Brain pericyte (primary cell): ENCODE data around the gene PRKCE.
"Not testable (repeated sequence)": the region's sequence is repeated elsewhere in the genome, so short reads cannot be mapped to it uniquely, and the experiment has no call there.

Experiments used
- DNase-seq: peaks from one replicate; pipeline ENCODE4 v3.0.0-alpha.2; 2012; ENCODE audit warnings: low read depth, low spot score

PRKCE gene

GRCh38 chr2:45669032-45669486 lies 17.6 kb downstream of the PRKCE start:
- no peak for DNase-seq

GRCh38 chr2:45670646-45671045 lies 19.2 kb downstream of the PRKCE start:
- no peak for DNase-seq

- no peak for DNase-seq
Measured at GRCh38 chr2:45672138-45672537, 20.7 kb downstream of the PRKCE start.

DNA sequence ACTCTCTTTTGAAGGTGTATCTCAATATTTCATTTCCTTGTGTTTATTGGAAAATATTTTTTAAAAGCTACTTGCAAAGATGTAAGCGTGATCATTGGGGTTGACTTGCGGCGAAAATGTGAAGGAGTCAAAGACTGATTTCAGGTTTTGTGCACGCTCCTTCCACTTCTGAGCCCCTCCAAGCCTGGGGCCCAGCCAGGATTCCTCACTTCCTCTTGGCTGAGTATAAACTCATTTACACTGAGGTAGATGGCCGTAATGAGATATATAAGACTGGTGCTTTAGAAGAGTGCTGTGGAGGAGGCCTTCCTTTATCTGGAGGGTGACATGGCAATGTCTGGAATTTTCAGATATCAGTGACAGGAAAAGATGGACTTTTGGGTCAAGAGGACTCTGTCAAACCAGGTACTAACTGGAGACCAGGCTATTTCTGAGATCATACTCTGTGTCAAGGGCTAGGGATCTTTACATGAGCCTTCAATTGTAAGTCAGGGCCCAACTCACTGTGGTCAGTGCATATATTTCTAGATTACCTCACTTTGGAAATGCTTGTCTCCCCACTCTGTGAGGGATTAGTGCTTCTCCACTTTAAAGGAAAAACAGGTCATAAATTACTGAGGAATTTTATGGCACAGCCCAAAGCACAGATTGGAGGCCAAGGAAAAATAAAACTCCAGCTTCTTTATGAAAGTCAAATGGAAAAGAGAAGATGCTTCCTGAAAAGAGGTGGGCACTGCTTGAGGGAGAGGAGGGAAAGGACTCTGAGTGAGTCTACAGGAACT lies 22.8 kb downstream of the PRKCE start:
- no peak for DNase-seq

GRCh38 chr2:45675263-45675812 lies 23.9 kb downstream of the PRKCE start:
- DNase-seq: no peak

GRCh38 chr2:45676088-45676487 lies 24.6 kb downstream of the PRKCE start:
- no peak for DNase-seq

DNA sequence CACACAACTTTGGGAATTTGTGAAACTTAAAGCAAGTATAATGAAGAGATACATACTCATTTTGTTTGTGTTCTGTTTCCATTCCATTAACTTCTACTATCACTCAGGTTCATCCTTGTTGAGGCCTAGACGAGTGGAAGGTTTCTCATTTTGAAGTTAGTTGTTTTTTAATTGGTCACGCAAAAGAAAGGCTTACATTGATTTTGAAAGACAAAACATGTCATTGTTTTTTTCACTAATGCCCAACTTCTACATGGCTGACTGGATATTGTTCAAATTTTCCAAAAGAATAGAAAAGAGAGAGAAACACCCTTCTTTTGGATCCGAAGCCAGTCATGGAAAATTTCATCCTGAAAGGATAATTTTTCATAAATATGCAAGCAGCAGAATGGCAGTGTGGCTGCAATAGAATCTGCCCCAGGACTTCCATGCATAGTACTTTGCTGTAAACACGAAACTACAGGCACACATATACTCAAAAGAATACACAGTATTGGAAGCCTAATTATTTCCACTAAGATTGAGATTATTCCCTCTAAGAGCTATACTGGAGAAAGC lies 27.4 kb downstream of the PRKCE start:
- DNase-seq: no peak

DNA sequence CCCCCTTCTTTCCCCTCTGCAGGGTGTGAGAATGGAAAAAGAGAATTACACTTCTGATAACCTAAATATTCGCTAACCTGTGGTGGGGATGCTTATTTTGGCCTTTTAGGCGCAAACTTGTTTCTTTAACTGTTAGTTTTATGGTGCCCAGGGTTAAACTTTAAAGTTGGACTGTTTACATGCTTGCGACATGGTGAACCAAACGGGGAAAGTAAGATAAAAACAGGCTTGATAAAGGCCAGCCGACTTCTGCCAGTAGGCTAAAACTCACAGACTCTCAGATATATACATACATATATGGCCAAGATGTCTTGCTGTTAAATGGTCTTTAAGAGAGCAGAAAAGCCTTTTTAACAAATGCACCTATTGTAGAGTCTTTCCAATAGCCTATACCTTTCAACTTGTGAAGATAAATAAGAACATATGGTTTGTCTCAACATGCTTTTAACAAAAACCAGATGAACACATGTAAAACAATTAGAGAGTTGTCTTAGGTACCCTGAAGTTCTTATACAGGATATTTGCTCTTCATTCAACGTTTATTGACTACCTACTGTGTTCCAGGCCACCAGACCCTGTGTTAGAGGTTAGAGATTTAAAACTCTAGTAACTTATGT lies 29.0 kb downstream of the PRKCE start:
- no peak for DNase-seq

- DNase-seq: no peak
Measured at GRCh38 chr2:45681675-45682074, 30.2 kb downstream of the PRKCE start.

GRCh38 chr2:45683292-45683691 lies 31.8 kb downstream of the PRKCE start:
- DNase-seq: no peak

GRCh38 chr2:45684756-45685155 lies 33.3 kb downstream of the PRKCE start:
- DNase-seq: no peak

DNA sequence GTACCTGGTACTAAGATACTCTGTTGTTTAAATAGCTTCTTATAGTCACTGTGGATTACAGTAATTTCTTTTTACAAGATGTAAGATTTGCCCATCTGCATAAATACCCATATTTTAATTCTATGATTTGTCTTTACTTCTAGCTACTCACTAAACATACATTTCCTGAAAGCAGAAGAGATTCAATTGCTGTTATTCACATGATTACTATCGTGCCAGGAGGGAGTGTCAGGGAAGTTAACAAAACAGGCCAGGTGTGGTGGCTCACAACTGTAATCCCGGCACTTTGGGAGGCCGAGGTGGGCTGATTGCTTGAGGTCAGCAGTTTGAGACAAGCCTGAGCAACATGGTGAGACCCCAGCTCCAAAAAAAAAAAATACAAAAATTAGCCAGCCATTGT lies 33.8 kb downstream of the PRKCE start:
- no peak for DNase-seq

DNA sequence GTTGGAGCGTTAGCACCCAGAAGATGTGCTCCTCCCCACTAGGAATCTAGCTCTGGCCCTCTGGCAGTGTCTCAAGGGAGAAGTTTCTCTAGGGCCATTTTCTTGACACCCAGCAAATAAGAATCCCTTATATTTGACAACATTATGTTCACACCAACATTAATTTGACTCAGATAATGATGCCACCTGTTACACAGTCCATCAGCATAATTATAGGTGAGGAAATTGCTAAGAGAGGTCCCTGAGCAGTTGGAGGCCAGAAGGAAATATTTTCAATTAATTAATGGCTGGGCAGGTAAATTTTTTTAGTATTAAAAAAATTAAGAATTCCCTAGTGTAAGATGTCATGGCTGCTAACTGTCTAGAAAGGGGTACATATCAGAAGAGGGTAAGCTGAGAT lies 36.5 kb downstream of the PRKCE start:
- DNase-seq: no peak

DNA sequence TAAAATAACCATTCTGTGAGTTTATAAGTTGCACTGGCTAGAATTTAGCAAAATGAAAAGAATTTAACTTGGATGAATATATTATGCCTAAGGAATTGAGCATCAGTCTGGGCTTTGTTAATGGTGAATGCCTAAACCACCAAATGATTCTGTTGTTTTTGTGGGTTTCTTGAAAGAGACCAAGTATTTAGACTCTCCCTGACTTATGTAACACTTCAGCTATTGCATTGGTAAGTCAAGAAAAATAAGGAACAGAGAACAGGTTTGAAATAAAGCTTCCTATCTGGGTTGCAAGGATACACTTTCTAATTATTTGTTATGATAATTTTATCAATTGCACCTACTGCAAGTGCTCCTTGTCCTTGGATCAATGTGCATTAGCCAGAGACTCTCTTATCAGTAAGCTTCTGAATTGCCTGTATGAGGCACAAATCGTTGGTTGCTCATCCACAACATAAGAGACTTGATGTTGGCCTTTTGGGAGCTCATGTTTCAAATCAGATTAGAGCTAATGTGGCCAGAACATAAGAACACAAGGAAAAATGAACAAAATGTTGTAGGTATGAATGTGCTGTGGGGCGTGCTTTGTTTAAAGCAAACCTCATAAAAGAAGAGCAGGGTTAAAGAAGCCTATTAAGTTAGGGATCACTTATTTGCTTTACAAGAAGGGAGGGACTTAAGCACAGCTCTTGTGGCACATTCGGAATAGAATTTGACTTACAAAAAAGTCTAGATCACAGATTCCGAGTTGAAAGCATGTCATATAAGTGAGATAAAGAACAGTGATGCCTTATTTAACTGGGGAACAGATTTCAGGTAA lies 37.2 kb downstream of the PRKCE start:
- DNase-seq: no peak

- DNase-seq: no peak
Measured at GRCh38 chr2:45690231-45690630, 38.8 kb downstream of the PRKCE start.

DNA sequence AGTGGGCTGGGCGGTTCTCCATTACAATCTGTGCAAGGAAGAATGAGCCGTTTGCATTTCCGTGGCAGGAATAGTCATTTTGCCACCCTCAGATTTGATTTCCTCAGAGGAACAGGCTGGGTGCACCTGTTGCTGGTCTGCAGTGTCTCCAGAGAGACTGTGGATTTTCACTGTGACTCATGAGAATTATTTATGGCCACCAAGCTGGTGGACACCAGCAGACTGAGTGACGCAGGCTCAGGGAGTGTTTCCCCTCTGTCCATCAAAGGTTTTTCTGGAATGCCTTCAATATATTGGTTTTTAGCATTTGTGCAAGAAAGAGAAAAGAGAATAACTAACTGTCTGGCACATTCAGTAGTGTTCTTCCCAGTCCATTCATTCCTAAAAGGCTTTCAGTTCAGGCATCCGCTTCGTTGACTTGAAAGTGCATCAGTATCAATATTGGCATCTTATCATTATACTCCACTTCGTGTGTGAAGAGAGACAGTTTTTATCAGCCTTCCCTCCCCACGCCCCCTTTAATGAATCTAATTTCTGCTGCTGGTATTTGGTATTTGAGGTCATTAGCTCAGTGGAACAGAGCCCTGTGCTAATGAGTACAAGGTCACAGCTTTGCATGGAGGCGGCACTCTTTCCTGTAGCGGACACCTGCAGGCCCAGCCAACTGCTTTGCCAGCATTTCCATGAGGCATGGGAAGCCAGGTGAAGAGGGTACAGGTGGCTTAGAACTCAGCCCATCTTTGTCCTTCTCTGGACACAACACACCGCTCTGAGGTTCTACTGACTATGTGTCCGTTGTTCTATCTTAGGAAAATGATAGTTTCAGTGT lies 39.9 kb downstream of the PRKCE start:
- DNase-seq: no peak

DNA sequence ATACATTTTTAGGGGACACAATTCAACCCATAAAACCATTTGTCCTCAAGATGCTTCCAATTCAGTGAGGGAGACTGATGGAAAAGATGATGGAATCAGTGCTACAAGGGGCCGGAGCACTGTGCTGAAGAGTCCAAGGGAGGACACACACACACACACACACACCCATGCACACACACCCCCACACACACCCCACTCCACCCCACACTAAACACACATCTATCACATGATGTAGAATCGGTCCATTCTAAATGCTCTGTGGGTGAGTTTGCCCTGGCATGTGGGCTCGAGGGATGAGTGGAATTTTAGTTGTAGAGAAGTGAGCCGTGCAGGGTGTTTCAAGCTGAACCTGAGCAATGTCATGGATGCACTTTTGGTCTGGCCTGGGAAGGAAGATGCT lies 41.1 kb downstream of the PRKCE start:
- DNase-seq: no peak

GRCh38 chr2:45695480-45696007 lies 44.1 kb downstream of the PRKCE start:
- DNase-seq: not testable (repeated sequence)

DNA sequence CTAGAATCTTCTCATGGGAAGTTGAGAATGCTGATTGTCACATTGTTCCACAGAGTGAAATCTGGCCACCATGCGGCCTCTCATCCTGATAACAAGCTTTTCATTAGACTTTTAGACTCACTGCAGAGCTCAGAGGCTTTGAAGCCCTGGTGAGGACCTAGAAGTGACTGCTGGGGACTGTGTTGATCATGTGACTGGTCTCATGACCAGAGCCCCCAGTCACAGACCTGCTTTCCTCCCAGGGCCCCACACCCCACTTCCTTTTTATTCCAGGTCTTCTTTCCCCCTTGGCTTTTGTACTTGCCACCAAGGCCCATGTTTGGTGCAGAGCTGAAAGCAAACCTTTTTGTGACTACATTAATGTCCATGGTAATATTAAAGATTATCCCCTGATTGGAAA lies 45.2 kb downstream of the PRKCE start:
- DNase-seq: no peak

DNA sequence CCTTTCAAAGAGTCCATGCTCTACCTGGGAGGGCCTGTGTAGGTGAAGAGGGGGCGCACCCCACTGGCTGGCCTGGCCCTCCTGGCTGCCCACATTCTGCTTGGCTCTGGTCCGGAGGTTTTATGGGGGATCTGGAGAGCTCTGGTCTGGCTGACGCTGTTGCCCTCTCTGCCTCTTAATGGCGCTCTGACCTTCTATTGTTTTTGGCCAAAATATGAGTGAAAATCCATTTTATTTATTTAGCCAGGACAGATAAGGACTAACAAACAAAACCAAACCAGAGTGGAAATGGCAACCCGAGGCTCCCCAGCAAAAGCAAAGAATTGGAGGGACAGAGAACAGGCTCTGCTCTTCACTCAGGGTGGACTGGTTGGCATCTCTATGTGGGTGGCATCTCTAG lies 45.7 kb downstream of the PRKCE start:
- DNase-seq: no peak

GRCh38 chr2:45698554-45698953 lies 47.1 kb downstream of the PRKCE start:
- DNase-seq: no peak
